GM10266 (cell line): ENCODE measurements around the gene SLC16A7.
"Not testable (repeated sequence)": the region's sequence is repeated elsewhere in the genome, so short reads cannot be mapped to it uniquely, and the experiment has no call there.

Experiments used
- DNase-seq: peaks from one replicate; pipeline ENCODE4 v3.0.0; 2012; ENCODE audit errors: extremely low spot score
- TF ChIP-seq, protein P1 (sequence below): IDR thresholded peaks from 2 replicates; pipeline ENCODE4 v1.5.1; 2012; ENCODE audit warnings: mild to moderate bottlenecking, low read depth; ENCODE audit not compliant: control insufficient read depth, insufficient read depth; ENCODE audit errors: missing control alignments

SLC16A7 gene

DNA sequence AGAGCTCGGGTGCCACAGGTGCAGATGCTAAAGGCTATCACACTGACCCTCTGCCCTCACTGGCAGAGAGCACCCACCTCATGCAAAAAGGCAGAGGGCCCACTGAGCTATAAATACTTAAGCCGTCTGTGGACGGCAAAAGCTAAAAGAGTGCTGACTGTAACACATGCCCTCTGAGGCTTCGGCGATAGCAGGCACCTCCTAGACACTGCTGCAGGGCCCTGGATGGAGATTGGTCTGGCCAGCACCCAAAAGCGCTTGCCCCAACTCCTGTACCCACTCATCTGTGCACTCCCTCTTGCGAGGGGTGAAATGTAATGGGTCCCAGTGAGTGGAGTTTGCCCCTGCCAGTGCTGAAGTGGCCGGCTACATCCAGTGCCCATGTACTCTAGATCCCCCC, 148.7 kb downstream of the SLC16A7 start:
- TF ChIP-seq, protein P1, sequence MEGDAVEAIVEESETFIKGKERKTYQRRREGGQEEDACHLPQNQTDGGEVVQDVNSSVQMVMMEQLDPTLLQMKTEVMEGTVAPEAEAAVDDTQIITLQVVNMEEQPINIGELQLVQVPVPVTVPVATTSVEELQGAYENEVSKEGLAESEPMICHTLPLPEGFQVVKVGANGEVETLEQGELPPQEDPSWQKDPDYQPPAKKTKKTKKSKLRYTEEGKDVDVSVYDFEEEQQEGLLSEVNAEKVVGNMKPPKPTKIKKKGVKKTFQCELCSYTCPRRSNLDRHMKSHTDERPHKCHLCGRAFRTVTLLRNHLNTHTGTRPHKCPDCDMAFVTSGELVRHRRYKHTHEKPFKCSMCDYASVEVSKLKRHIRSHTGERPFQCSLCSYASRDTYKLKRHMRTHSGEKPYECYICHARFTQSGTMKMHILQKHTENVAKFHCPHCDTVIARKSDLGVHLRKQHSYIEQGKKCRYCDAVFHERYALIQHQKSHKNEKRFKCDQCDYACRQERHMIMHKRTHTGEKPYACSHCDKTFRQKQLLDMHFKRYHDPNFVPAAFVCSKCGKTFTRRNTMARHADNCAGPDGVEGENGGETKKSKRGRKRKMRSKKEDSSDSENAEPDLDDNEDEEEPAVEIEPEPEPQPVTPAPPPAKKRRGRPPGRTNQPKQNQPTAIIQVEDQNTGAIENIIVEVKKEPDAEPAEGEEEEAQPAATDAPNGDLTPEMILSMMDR = no peak

DNA sequence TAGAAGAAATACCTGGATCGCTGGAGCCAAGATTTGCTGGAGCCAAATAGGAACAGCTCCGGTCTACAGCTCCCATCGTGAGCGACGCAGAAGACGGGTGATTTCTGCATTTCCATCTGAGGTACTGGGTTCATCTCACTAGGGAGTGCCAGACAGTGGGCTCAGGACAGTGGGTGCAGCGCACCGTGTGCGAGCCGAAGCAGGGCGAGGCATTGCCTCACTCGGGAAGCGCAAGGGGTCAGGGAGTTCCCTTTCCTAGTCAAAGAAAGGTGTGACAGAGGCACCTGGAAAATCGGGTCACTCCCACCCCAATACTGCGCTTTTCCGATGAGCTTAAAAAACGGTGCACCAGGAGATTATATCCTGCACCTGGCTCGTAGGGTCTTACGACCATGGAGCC, 155.3 kb downstream of the SLC16A7 start:
- DNase-seq = not testable (repeated sequence)

More for the DNA sequence above, 148.7 kb downstream of the SLC16A7 start:
- DNase-seq = no peak

DNA sequence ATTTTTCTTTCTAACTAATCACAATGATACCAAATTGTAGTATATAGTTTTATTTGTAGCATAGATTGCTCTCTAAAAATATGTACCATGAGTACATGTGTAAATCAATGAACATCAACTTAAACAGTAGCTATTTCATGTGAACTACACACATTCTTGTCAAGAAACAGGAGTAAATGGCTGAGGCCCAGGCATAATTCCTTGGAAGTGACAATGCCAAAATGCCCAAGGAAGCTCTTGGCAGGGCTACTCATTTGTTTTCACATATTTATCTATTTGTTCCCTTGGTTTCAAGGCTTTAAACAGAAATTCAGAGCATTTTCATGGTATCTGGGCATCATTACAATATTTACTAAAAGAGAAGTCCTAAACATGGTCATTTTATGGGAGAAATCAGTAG, 165.7 kb downstream of the SLC16A7 start:
- TF ChIP-seq, protein P1 = no peak

DNA sequence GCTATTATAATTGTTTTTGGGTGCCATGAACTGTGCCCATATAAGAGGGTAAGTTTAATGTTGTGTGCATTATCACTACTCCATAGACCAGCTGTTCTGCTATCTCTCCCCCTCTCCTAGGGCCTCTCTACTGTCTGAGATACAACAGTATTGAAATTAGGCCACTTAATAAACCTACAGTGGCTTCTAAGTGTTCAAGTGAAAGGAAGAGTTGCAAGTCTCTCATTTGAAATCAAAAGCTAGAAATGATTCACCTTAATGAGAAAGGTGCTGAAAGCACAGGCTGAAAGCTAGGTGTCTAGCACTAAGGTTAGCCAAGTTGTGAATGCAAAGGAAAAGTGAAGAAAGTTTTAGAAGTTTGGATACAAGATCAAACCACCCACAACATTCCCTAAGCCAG, 168.0 kb downstream of the SLC16A7 start:
- DNase-seq = no peak
- TF ChIP-seq, protein P1 = no peak

More for the DNA sequence above, 165.7 kb downstream of the SLC16A7 start:
- DNase-seq = no peak

DNA sequence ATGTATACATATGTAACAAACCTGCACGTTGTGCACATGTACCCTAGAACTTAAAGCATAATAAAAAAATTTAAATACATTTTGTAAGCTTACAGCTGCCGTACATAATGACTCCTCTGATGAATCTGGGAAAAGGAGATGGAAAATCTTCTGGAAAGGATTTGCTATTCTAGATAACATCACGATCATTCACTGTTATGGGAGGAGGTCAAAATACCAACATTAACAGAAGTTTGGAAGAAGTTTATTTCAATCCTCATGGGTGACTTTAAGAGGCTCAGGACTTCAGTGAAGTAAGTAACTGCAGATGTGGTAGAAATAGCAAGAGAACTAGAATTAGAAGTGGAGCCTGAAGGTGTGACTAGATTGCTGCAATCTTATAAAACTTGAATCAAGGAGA, 172.2 kb downstream of the SLC16A7 start:
- DNase-seq = no peak

DNA sequence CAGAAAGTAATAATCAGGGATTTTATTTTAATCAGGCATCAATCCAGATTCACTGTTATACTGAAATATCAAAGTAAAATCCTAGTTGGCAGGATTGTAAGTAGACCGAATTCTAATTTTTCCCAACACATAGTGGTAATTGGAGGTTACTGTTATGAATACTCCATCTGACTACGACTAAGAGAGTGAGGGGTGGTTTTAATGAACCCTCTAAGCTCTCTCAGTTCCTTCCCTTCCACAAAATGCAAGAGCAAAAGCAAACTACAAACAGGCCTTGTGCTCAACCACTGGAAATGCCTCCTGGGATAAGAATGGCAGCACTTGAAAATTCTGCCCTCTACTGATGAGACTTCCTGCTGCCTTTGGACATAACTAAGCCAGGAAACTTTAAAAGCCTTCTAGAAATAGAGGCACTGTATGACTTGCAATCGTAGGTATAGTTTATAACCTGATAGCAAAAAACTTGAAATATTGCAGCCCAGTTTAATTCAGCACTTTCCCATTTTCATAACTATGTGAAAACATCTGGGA, 184.8 kb downstream of the SLC16A7 start:
- no peak for DNase-seq
- TF ChIP-seq, protein P1 = peak; percentile 23

More for the DNA sequence above, 172.2 kb downstream of the SLC16A7 start:
- TF ChIP-seq, protein P1 = no peak

DNA sequence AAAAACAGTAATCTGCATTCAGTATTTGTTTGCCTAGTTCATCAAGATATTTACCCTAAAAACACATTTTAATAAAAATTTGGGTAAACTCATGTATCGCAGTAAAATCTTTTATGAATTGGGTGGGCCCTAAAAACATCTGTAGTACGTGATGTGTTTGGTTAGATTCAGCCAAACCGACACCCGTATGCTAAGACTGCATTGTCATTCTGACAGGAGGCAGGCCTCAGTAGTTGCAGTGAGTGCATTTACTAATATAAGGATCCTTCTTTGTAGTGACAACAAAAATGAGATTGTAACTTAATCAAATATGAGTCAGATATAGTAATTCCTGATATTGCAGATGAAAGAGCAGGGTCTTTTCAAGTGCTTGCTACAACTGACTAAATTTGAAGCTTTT, 191.8 kb downstream of the SLC16A7 start:
- TF ChIP-seq, protein P1 = no peak
- DNase-seq = no peak

DNA sequence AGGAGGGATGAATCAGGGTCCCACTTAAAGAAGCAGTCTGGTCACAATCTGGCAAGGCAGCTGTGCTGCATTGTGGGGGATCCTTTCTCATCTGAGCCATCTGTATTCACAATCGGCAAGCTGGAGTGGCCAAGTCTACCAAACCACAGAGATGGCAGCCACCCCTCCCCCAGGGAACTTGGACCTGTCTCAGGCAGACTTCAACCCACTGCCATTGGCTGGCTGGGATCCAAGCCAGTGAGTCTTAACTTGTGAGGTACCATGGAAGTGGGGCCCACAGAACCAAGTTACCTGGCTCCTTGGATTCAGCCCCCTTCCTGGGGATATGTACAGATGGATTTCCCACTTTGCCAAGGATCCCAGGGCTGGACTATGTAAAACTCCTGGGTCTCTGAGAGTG, 196.8 kb downstream of the SLC16A7 start:
- no peak for DNase-seq
- TF ChIP-seq, protein P1 = no peak
